Activated naive CD8-positive, alpha-beta T cell treated with anti-CD3 and anti-CD28 coated beads for 36 hours (primary cell): Measurements from ENCODE around the gene PSRC1. TPM values are rescaled to one million over a fixed set of nuclear protein-coding genes. Genes with fewer than 3 reads are reported as not detected.

Source experiments
- DNase-seq: peaks from one replicate; pipeline ENCODE4 v3.0.0; 2021
- H3K27ac Mint-ChIP-seq: one replicate; pipeline ENCODE4 v1.8.0; 2022; ENCODE audit warnings: mild to moderate bottlenecking, moderate library complexity, mixed read lengths
- H3K27me3 Mint-ChIP-seq: one replicate; pipeline ENCODE4 v1.8.0; 2022; ENCODE audit warnings: mild to moderate bottlenecking, mixed read lengths
- H3K36me3 Mint-ChIP-seq: one replicate; pipeline ENCODE4 v1.8.0; 2021; ENCODE audit warnings: mild to moderate bottlenecking, mixed read lengths
- H3K4me1 Mint-ChIP-seq: one replicate; pipeline ENCODE4 v1.8.0; 2021; ENCODE audit warnings: mixed read lengths
- H3K4me3 Mint-ChIP-seq: one replicate; pipeline ENCODE4 v1.8.0; 2022; ENCODE audit warnings: mild to moderate bottlenecking, moderate library complexity, mixed read lengths
- H3K9me3 Mint-ChIP-seq: one replicate; pipeline ENCODE4 v1.8.0; 2022; ENCODE audit warnings: mixed read lengths
- total RNA-seq, 2 experiments: library from RNA; stranded (reverse); gene quantifications; one replicate each; pipeline ENCODE4 v1.2.3, GENCODE V29; 2021

PSRC1 gene
- total RNA-seq, 2 experiments from 2014 or later, result 10.7 to 12.2 TPM

DNA sequence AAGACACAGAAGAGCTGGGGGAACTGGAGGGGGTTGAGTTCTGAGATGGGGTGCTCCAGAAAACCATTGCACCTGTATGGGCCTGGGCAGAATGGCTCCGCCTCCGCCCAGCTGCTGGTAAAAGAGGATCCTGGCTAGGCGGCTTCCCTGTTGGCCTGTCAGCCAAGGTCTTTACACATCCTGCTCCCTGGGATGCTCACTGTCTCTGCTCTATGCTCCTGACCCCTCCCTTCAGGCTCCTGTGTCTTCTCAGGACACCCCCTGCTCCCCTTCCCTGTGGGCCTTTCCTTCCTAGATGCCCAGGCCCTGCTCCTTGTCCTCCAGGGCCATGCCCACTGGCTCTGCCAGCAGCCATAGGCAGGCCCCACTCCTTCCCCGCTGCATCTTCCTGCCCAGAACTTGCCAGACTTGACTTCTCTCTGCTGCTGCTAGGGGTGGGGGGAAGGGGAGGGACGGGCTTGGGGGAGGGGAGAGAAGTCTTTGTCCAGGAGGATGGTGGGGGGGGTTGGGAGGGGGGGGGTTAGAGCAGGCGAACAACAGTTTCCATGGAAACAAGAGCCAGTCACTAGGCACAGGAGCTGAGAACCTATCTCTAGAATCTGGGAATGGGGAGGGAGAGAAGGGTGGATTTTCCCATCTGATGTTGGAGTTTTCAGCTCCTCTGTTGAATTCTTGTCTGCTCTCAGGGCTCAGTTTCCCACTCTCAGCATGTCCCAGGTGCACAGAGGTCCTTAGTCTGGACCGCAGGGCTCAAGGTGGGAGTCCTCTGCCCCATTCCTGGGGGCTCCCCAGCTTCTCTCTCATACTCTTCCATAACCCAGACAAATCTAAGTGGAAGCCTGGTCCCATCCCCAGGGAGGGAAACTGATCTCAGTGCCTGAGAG lies 23.0 kb downstream of the PSRC1 start:
- Mint-ChIP-seq H3K9me3 (no peaks in the 10 kb centered on the region), H3K4me1 (peaks cover 3% of the 10 kb centered on the region), H3K36me3 (no peaks in the 10 kb centered on the region), H3K4me3 (no peak overlapping the region), H3K27me3 (no peaks in the 10 kb centered on the region), H3K27ac (no peak overlapping the region)
- DNase-seq, result no peak

DNA sequence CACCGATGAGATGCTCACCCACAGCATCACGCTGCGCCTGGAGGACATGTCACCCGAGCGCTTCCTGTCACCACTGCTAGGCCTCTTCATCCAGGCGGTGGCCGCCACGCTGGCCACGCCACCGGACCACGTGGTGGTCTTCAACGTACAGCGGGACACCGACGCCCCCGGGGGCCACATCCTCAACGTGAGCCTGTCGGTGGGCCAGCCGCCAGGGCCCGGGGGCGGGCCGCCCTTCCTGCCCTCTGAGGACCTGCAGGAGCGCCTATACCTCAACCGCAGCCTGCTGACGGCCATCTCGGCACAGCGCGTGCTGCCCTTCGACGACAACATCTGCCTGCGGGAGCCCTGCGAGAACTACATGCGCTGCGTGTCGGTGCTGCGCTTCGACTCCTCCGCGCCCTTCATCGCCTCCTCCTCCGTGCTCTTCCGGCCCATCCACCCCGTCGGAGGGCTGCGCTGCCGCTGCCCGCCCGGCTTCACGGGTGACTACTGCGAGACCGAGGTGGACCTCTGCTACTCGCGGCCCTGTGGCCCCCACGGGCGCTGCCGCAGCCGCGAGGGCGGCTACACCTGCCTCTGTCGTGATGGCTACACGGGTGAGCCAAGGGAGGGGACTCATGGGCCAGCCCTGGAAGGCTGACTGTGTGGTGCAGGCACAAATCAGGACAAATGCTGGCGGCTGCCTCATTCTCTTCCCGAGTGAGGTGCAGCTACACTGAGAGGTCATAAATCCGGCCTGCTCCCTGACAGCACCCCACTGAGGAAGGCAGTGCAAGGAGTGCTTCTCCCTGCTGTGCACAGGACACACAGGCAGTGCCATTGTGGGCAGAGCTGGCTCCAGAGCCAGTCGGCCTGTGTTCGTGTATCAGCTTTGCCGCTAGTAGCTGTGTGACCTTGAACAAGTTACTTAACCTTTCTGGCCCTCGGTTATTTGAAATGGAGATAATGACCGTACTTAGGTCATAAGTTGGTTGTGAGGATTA lies 24.2 kb downstream of the PSRC1 start:
- no peaks in the 10 kb centered on the region for H3K27me3 Mint-ChIP-seq
- no peak for DNase-seq
- H3K4me1 Mint-ChIP-seq, result peaks cover 3% of the 10 kb centered on the region
- no peaks in the 10 kb centered on the region for H3K36me3 Mint-ChIP-seq
- no peak overlapping the region for H3K27ac Mint-ChIP-seq
- H3K9me3 Mint-ChIP-seq, result no peaks in the 10 kb centered on the region
- H3K4me3 Mint-ChIP-seq, result no peak overlapping the region

DNA sequence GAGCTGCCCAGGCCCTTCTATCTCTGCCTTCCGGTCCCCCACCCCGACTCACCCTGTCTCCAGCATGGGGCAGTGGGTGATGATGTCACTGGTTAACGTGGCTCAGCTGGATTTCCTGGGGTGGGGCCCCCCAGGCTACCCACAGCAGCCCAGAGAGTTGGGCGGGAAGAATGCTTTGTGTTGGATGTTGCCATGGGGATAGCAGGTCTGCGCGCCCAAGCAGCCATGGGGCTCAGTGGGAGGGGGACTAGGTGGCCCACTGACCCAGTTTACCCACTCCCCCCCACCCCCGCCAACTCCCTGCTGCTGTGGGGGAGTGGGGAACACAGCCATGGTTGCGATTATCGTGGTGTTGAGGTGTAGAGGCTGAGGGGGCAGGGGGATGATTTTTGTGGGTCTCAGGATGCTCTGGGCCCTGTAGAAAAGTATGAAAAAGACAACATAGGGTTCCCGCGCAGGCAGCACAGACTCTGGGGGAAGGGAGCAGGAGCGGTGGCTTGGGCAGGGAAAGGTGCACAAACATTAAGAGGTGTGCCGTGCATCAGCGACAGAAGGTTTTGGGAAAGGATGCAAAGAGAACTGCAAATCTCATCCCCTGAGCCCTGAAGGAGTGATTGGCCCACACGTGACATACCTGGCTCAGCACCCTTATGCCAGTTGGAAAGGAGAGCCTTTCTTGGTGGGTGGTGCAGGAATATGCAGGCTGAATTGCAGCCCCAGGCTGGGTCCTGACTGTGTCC lies 25.1 kb downstream of the PSRC1 start:
- Mint-ChIP-seq H3K36me3 (no peaks in the 10 kb centered on the region), H3K27ac (no peak overlapping the region), H3K4me3 (no peak overlapping the region), H3K4me1 (peaks cover 2% of the 10 kb centered on the region), H3K27me3 (no peaks in the 10 kb centered on the region), H3K9me3 (no peaks in the 10 kb centered on the region)
- no peak for DNase-seq

DNA sequence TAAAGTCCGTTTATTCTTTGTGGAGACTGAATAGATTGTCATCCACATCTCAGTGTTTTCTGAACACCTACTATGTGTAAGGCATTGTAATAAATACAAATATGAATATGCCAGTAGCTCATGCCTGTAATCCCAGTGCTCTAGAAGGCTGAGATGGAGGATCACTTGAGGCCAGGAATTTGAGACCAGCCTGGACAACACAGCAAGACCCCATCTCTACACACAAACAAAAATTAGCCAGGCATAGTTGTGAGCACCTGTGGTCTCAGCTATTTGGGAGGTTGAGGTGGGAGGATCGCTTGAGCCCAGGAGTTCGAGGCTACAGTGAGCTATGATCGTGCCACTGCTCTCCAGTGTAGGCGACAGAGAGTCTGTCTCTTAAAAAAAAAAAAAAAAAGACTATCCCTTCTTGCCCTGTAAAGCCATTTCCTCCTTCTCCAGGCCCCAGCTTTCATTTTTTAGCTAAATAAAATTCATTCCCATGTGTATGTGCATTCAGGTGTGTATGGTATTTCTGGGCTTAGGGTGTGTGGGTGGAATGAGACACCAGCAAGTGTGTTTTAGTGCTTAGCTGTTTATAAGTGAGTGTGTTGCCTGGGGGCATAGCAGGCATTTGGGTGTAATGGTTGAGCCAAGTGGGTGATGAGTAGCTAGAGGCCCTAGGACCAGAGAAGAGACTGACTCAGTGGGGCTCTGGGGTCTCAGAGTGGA lies 25.8 kb downstream of the PSRC1 start:
- no peak overlapping the region for H3K4me3 Mint-ChIP-seq
- DNase-seq, result no peak
- H3K9me3 Mint-ChIP-seq, result no peaks in the 10 kb centered on the region
- no peaks in the 10 kb centered on the region for H3K36me3 Mint-ChIP-seq
- H3K4me1 Mint-ChIP-seq, result peaks cover 2% of the 10 kb centered on the region
- no peaks in the 10 kb centered on the region for H3K27me3 Mint-ChIP-seq
- no peak overlapping the region for H3K27ac Mint-ChIP-seq

DNA sequence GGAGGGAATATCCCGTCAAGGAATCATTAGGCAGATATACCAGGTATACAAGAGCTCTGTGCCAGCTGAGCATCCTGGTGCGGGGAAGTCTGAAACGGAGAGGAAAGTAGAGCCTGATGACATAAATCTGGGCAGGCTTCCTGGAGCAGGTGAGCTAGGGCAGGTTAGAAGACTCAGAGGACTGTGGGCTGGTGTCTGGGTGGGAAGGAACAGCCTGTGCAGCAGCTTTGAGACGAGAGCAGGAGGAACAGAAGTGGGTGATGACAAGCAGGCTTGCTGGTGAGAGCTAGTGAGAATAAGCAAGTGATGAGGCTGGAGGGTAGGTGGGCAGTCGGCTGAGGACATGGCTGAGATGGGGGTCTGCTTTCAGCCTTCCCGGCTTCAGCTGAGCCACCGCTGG lies 26.9 kb downstream of the PSRC1 start:
- Mint-ChIP-seq H3K4me1 (peaks cover 2% of the 10 kb centered on the region), H3K27ac (no peak overlapping the region), H3K36me3 (no peaks in the 10 kb centered on the region), H3K27me3 (no peaks in the 10 kb centered on the region), H3K9me3 (no peaks in the 10 kb centered on the region), H3K4me3 (no peak overlapping the region)
- no peak for DNase-seq

DNA sequence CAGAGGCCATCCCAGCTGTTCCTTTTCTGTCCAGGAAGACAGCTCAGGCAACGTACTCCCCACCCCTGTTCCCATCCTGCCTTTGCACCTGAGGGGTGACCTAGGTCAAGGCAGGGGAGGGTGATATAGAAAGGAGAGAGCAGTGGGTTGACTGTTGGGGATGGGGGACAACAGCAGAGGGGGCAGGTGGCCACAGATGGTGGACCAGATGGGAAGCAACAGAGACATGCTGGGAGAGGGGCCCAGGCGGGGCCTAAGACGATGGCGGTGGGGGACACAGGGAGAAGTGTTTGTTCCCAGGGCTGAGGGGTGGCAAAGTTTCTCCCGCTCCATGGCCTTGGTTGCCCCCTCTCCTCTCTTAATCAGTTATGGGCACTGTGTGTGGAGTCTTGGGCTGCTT lies 27.3 kb downstream of the PSRC1 start:
- Mint-ChIP-seq H3K36me3 (no peaks in the 10 kb centered on the region), H3K9me3 (no peaks in the 10 kb centered on the region), H3K4me3 (no peak overlapping the region), H3K27ac (no peak overlapping the region), H3K27me3 (no peaks in the 10 kb centered on the region), H3K4me1 (peaks cover 3% of the 10 kb centered on the region)
- DNase-seq, result no peak

DNA sequence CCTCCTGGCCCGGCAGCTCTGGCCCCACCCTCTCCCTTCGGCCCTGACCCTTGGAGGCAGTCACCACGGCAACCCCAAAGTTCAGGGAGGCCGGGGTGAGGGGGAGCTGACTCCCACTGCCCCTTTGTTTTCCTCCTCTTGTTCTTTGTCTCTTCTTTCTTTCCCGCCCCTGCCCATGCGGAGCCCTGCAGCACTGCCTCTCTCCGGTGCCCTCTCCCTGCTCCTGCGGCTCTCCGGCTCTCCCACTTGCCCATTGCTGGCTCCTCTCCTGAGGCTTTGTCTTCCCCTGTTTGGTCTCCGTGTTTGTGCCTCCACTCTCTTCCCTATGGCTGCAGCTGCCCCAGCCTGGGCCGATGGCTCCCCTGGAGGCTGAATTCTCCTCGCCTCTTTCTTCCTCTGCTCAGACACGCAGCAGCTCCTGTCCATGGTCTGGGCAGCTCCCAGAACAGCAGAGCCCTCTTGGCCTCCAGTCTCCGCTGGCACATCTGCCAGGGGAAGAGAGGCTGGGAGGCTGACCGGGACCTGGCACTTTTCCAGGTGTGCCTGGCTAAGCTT lies 27.8 kb downstream of the PSRC1 start:
- Mint-ChIP-seq H3K27ac (no peak overlapping the region), H3K9me3 (no peaks in the 10 kb centered on the region), H3K27me3 (no peaks in the 10 kb centered on the region), H3K36me3 (no peaks in the 10 kb centered on the region), H3K4me1 (peaks cover 4% of the 10 kb centered on the region), H3K4me3 (no peak overlapping the region)
- DNase-seq, result no peak

DNA sequence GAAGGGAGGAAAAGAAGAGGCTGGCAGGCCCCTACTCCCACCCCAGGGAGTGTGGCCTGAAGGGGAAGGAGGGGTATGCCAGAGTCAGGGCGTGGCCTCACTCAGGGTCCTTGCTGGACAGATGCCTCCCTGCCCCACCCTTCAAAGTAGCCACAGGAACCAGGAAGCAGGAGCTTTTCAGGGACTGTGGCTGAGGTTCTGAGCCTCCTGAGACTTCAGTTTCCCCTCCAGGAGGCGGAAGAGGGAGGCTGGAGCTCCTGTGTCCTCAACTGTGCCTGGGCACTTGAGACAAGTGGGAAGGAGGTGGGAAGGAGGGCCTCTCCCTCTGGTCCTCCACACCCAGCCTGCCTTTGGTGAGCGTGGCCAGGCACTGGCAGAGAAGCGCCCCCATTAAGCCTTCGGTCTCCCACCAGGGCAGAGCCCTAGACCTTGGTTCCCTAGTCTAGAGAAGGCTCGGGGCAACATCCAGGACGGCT lies 28.3 kb downstream of the PSRC1 start:
- no peak overlapping the region for H3K27ac Mint-ChIP-seq
- peaks cover 4% of the 10 kb centered on the region for H3K4me1 Mint-ChIP-seq
- H3K27me3 Mint-ChIP-seq, result no peaks in the 10 kb centered on the region

DNA sequence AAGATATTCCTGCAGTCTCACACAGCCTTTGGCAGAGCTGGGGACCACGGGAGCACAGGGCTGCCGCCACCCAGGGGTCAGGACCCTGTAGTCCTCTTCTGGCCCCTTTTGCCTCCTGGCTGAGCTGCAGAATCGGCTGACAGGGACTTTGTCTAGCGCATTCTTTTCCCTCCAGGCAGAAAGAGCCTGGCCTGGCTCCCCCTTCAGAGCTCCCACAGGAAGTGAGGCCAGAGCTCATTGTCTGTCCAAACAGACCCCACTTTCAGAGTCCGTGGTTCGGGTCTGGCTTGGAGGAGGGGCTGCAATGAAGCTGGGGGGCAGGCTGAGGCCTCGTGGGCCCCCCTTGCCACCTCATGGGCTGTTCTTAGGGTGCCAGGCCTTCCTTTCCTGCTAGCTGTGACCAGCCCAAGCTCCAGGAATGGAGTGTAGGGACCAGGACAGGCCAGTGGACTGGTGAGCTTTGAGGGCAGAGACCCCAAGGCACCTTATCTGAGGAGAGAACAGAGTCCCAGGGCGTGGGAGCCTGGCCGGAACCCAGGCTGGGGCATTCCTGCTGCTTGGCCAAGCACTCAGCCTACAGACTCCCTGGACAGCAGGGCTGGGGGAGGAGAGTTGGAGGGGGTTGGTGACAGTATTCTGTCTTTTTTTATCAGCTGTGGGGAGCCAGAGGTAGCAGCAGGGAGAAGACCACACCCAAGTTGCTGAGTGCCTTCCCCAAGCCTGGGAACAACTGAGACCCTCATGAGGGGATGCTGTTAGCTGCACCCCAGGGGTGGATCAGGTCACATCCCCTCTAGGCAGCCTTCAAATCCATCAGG lies 28.9 kb downstream of the PSRC1 start:
- Mint-ChIP-seq H3K4me3 (no peak overlapping the region), H3K27ac (no peak overlapping the region), H3K4me1 (peaks cover 7% of the 10 kb centered on the region), H3K36me3 (no peaks in the 10 kb centered on the region), H3K9me3 (no peaks in the 10 kb centered on the region), H3K27me3 (no peaks in the 10 kb centered on the region)
- no peak for DNase-seq

More for the DNA sequence above, 28.3 kb downstream of the PSRC1 start:
- Mint-ChIP-seq H3K4me3 (no peak overlapping the region), H3K9me3 (no peaks in the 10 kb centered on the region), H3K36me3 (no peaks in the 10 kb centered on the region)
- DNase-seq, result no peak

DNA sequence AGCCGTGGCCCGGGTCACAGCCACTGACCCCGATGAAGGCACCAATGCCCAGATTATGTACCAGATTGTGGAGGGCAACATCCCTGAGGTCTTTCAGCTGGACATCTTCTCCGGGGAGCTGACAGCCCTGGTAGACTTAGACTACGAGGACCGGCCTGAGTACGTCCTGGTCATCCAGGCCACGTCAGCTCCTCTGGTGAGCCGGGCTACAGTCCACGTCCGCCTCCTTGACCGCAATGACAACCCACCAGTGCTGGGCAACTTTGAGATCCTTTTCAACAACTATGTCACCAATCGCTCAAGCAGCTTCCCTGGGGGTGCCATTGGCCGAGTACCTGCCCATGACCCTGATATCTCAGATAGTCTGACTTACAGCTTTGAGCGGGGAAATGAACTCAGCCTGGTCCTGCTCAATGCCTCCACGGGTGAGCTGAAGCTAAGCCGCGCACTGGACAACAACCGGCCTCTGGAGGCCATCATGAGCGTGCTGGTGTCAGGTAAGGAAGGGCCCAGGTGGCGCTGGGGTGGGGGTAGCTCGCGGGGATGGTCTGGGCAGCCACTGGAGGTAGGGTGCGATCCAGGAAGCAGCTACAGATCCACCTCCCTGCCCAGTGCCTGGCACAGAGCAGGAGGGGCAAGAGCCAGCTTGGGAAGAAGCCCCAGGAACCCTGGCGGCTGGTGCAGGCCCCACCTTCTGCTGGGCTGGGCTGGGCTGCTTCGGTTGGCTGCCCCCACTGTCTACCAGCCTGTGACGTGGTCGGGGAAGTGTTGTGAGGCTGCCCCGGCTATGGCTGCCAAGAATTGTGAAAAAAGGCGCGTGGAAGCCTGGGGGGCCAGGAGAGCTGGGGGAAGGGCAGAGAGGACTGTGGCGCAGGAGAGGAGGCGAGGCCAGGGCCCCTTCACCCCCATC lies 29.8 kb downstream of the PSRC1 start:
- no peaks in the 10 kb centered on the region for H3K27me3 Mint-ChIP-seq
- no peaks in the 10 kb centered on the region for H3K36me3 Mint-ChIP-seq
- no peak overlapping the region for H3K4me3 Mint-ChIP-seq
- peaks cover 8% of the 10 kb centered on the region for H3K4me1 Mint-ChIP-seq
- H3K27ac Mint-ChIP-seq, result no peak overlapping the region
- no peak for DNase-seq
- no peaks in the 10 kb centered on the region for H3K9me3 Mint-ChIP-seq

DNA sequence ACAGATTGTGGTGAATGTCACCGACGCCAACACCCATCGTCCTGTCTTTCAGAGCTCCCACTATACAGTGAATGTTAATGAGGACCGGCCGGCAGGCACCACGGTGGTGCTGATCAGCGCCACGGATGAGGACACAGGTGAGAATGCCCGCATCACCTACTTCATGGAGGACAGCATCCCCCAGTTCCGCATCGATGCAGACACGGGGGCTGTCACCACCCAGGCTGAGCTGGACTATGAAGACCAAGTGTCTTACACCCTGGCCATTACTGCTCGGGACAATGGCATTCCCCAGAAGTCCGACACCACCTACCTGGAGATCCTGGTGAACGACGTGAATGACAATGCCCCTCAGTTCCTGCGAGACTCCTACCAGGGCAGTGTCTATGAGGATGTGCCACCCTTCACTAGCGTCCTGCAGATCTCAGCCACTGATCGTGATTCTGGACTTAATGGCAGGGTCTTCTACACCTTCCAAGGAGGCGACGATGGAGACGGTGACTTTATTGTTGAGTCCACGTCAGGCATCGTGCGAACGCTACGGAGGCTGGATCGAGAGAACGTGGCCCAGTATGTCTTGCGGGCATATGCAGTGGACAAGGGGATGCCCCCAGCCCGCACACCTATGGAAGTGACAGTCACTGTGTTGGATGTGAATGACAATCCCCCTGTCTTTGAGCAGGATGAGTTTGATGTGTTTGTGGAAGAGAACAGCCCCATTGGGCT lies 30.6 kb downstream of the PSRC1 start:
- H3K27ac Mint-ChIP-seq, result no peak overlapping the region
- H3K9me3 Mint-ChIP-seq, result no peaks in the 10 kb centered on the region
- no peaks in the 10 kb centered on the region for H3K36me3 Mint-ChIP-seq
- H3K4me3 Mint-ChIP-seq, result no peak overlapping the region
- no peaks in the 10 kb centered on the region for H3K27me3 Mint-ChIP-seq
- H3K4me1 Mint-ChIP-seq, result peaks cover 8% of the 10 kb centered on the region
- no peak for DNase-seq
